Trophoblast cell (in vitro differentiated cells and primary cell): ENCODE results near the gene TNFSF9.

Experiments used
- DNase-seq, 2 donors: peaks; one replicate each; pipeline ENCODE4 v3.0.0-alpha.2; 2016
- H2AFZ ChIP-seq: 2 replicates; pipeline ENCODE4 v1.6.1; 2013; ENCODE audit warnings: low read length, moderate library complexity, mild to moderate bottlenecking; ENCODE audit not compliant: insufficient read depth, poor library complexity
- H2AK5ac ChIP-seq: 2 replicates; pipeline ENCODE4 v1.6.1; 2013; ENCODE audit warnings: mild to moderate bottlenecking, low read length
- H2BK120ac ChIP-seq: 2 replicates; pipeline ENCODE4 v1.6.1; 2013; ENCODE audit warnings: low read length, mild to moderate bottlenecking, moderate library complexity; ENCODE audit not compliant: insufficient read depth, poor library complexity
- H2BK12ac ChIP-seq: 2 replicates; pipeline ENCODE4 v1.6.1; 2013; ENCODE audit warnings: mild to moderate bottlenecking, low read length, moderate library complexity
- H2BK5ac ChIP-seq: 2 replicates; pipeline ENCODE4 v1.6.1; 2013; ENCODE audit warnings: low read length, low read depth, moderate library complexity, mild to moderate bottlenecking; ENCODE audit not compliant: poor library complexity
- H3K14ac ChIP-seq: 2 replicates; pipeline ENCODE4 v1.6.1; 2013; ENCODE audit warnings: mild to moderate bottlenecking, low read length
- H3K18ac ChIP-seq: 2 replicates; pipeline ENCODE4 v1.6.1; 2013; ENCODE audit warnings: mild to moderate bottlenecking, low read length
- H3K23ac ChIP-seq: 2 replicates; pipeline ENCODE4 v1.6.1; 2013; ENCODE audit warnings: low read length
- H3K27ac ChIP-seq: 2 replicates; pipeline ENCODE4 v1.5.1; 2013; ENCODE audit warnings: low read depth, mild to moderate bottlenecking, inconsistent platforms, low read length, moderate library complexity
- H3K27me3 ChIP-seq: 2 replicates; pipeline ENCODE4 v1.6.1; 2013; ENCODE audit warnings: inconsistent platforms, mild to moderate bottlenecking, low read length, moderate library complexity; ENCODE audit not compliant: insufficient read depth
- H3K36me3 ChIP-seq, 2 experiments: 1 replicate in 1 of 2; 2 replicates in 1 of 2; pipeline ENCODE4 v1.6.1; 2013; ENCODE audit warnings: low read length in 2 of 2, mild to moderate bottlenecking in 2 of 2, moderate library complexity in 1 of 2; ENCODE audit not compliant: insufficient read depth in 2 of 2, control insufficient read depth in 1 of 2
- H3K4ac ChIP-seq: 2 replicates; pipeline ENCODE4 v1.6.1; 2013; ENCODE audit warnings: low read depth, mild to moderate bottlenecking, low read length, moderate library complexity
- H3K4me1 ChIP-seq, 2 experiments: 1 replicate in 1 of 2; 2 replicates in 1 of 2; pipeline ENCODE4 v1.6.1; 2013; ENCODE audit warnings: low read length in 2 of 2, mild to moderate bottlenecking in 2 of 2, moderate library complexity in 1 of 2; ENCODE audit not compliant: insufficient read depth in 2 of 2, control insufficient read depth in 1 of 2
- H3K4me2 ChIP-seq: 2 replicates; pipeline ENCODE4 v1.6.1; 2013; ENCODE audit warnings: inconsistent platforms, mild to moderate bottlenecking, low read length, moderate library complexity
- H3K4me3 ChIP-seq: 2 replicates; pipeline ENCODE4 v1.5.1; 2013; ENCODE audit warnings: mild to moderate bottlenecking, low read depth, low read length, inconsistent platforms
- H3K79me1 ChIP-seq: one replicate; pipeline ENCODE4 v1.6.1; 2013; ENCODE audit warnings: low read length
- H3K79me2 ChIP-seq: 2 replicates; pipeline ENCODE4 v1.6.1; 2013; ENCODE audit warnings: low read length, mild to moderate bottlenecking; ENCODE audit not compliant: control insufficient read depth, insufficient read depth, poor library complexity
- H3K9ac ChIP-seq: 2 replicates; pipeline ENCODE4 v1.6.1; 2013; ENCODE audit warnings: mild to moderate bottlenecking, low read length
- H3K9me3 ChIP-seq: 2 replicates; pipeline ENCODE4 v1.6.1; 2013; ENCODE audit warnings: low read depth, mild to moderate bottlenecking, control low read depth, inconsistent platforms, low read length; ENCODE audit not compliant: insufficient read depth
- H4K12ac ChIP-seq: 2 replicates; pipeline ENCODE4 v1.6.1; 2013; ENCODE audit warnings: low read depth, mild to moderate bottlenecking, low read length, moderate library complexity
- H4K8ac ChIP-seq: 2 replicates; pipeline ENCODE4 v1.6.1; 2013; ENCODE audit warnings: low read depth, mild to moderate bottlenecking, low read length, moderate library complexity
- H4K91ac ChIP-seq: one replicate; pipeline ENCODE4 v1.6.1; 2013; ENCODE audit warnings: low read depth, mild to moderate bottlenecking, low read length, moderate library complexity
- WGBS: extraction: QIAGEN DNeasy Blood & Tissue Kit; methylation state at CpG from one replicate; pipeline ENCODE4 v1.1.7; 2013; ENCODE audit warnings: missing lambda C conversion rate; ENCODE audit not compliant: insufficient read length, insufficient coverage; ENCODE audit errors: extremely low coverage; 5-methylcytosine and 5-hydroxymethylcytosine counted together

The TNFSF9 gene

GRCh38 chr19:6524311-6524710, 6.5 kb upstream of the TNFSF9 start:
- no peaks in the 10 kb centered on the region for H3K36me3 ChIP-seq
- no peak overlapping the region for H3K18ac ChIP-seq
- no peak overlapping the region for H4K8ac ChIP-seq
- H3K9me3 ChIP-seq = peaks cover 1% of the 10 kb centered on the region
- H2AFZ ChIP-seq = no peak overlapping the region
- WGBS = no CpG with 5 or more reads among the region's 2 CpGs
- H2BK120ac ChIP-seq = no peak overlapping the region
- no peaks in the 10 kb centered on the region for H3K79me2 ChIP-seq
- H3K27ac ChIP-seq = no peak overlapping the region
- H3K27me3 ChIP-seq = no peaks in the 10 kb centered on the region
- no peak overlapping the region for H3K4me3 ChIP-seq
- no peak overlapping the region for H2BK12ac ChIP-seq
- no peaks in the 10 kb centered on the region for H3K4me1 ChIP-seq
- no peak overlapping the region for H2BK5ac ChIP-seq
- H3K4ac ChIP-seq = no peak overlapping the region
- no peak overlapping the region for H2AK5ac ChIP-seq
- H3K79me1 ChIP-seq = no peaks in the 10 kb centered on the region
- no peak overlapping the region for H3K9ac ChIP-seq
- H3K4me2 ChIP-seq = no peak overlapping the region
- H4K12ac ChIP-seq = no peak overlapping the region
- no peak overlapping the region for H4K91ac ChIP-seq
- no peak overlapping the region for H3K14ac ChIP-seq
- DNase-seq = no peak
- no peak overlapping the region for H3K23ac ChIP-seq

GRCh38 chr19:6527893-6528543, 2.8 kb upstream of the TNFSF9 start:
- no peak overlapping the region for H2BK120ac ChIP-seq
- no peak overlapping the region for H4K12ac ChIP-seq
- H3K27ac ChIP-seq = no peak overlapping the region
- H2AFZ ChIP-seq = no peak overlapping the region
- H3K9ac ChIP-seq = no peak overlapping the region
- no peak overlapping the region for H3K23ac ChIP-seq
- no peak overlapping the region for H4K91ac ChIP-seq
- H3K9me3 ChIP-seq = peaks cover 5% of the 10 kb centered on the region
- H3K4me1 ChIP-seq = peaks cover 5 to 6% of the 10 kb centered on the region in 2 experiments
- H3K79me2 ChIP-seq = peaks cover 2% of the 10 kb centered on the region
- H3K27me3 ChIP-seq = peaks cover 21% of the 10 kb centered on the region
- no peak overlapping the region for H3K4me2 ChIP-seq
- DNase-seq = no peak
- no peak overlapping the region for H2BK12ac ChIP-seq
- H4K8ac ChIP-seq = no peak overlapping the region
- peaks cover 2% of the 10 kb centered on the region for H3K79me1 ChIP-seq
- no peak overlapping the region for H2AK5ac ChIP-seq
- no peak overlapping the region for H3K4ac ChIP-seq
- H3K4me3 ChIP-seq = no peak overlapping the region
- H3K18ac ChIP-seq = no peak overlapping the region
- H2BK5ac ChIP-seq = no peak overlapping the region
- H3K14ac ChIP-seq = no peak overlapping the region
- WGBS = no CpG with 5 or more reads among the region's 17 CpGs
- H3K36me3 ChIP-seq = no peaks in the 10 kb centered on the region

DNA sequence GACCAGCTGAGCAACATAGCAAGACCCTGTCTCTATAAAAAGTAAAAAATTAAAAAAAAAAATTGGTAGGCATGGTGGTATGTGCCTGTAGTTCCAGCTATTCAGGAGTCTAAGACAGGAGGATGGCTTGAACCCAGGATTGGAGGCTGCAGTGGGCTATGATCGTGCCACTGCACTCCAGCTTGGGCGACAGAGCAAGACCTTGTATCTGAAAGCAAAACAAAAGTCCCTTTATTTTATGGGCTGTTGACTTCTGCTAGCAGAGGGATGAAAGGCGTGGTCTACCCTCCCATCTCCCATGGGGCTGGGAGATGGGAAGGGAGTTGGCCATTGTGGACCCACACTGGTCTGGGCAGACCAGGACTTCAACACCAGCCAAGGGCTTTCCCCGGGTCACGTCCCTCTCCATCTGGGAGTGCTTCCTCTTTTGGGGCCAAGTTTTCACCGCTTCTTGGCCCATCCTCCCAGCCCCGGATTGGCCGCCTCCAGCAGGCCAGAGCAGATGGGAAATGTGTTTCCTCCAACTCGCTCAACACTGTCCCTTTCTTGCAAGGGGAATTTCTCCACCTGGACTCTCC, 2.2 kb upstream of the TNFSF9 start:
- no peak overlapping the region for H3K4me2 ChIP-seq
- no peak overlapping the region for H4K91ac ChIP-seq
- no peak overlapping the region for H4K12ac ChIP-seq
- no peak overlapping the region for H2AK5ac ChIP-seq
- no peak overlapping the region for H2BK120ac ChIP-seq
- H3K79me2 ChIP-seq = peaks cover 2% of the 10 kb centered on the region
- no peak overlapping the region for H2BK5ac ChIP-seq
- no peak overlapping the region for H3K27ac ChIP-seq
- H3K27me3 ChIP-seq = peaks cover 21% of the 10 kb centered on the region
- H3K4me1 ChIP-seq = peaks cover 5 to 6% of the 10 kb centered on the region in 2 experiments
- H3K4me3 ChIP-seq = no peak overlapping the region
- WGBS = no CpG with 5 or more reads among the region's 9 CpGs
- no peak overlapping the region for H3K9ac ChIP-seq
- no peak overlapping the region for H2AFZ ChIP-seq
- no peak overlapping the region for H3K23ac ChIP-seq
- no peak overlapping the region for H2BK12ac ChIP-seq
- peaks cover 2% of the 10 kb centered on the region for H3K79me1 ChIP-seq
- H3K14ac ChIP-seq = no peak overlapping the region
- peaks cover 5% of the 10 kb centered on the region for H3K9me3 ChIP-seq
- H4K8ac ChIP-seq = no peak overlapping the region
- H3K18ac ChIP-seq = no peak overlapping the region
- no peak overlapping the region for H3K4ac ChIP-seq
- no peaks in the 10 kb centered on the region for H3K36me3 ChIP-seq
- DNase-seq = peak in 1 of 2 donors; percentile 31

DNA sequence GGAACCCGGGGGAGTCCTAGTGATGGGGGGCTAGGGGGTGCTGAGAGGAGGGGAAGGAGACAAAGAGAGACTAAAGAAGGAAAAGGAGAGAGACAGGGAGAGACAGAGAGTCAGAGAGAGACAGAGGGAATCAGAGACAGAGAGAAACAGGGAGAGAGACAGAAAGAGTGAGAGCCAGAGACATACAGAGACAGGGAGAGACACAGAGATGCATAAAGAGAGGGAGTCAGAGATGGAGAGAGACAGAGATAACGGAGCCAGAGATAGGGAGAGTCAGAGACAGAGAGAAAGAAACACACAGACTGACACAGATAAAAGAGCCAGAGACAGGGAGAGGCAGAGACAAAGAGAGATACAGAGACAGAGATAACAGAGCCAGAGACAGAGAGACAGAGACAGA, 1.5 kb upstream of the TNFSF9 start:
- Histone ChIP-seq H3K23ac (no peak overlapping the region), H3K9ac (no peak overlapping the region), H3K36me3 (no peaks in the 10 kb centered on the region), H2AK5ac (no peak overlapping the region), H3K27ac (no peak overlapping the region), H2BK12ac (no peak overlapping the region), H3K4me3 (no peak overlapping the region), H3K9me3 (peaks cover 5% of the 10 kb centered on the region), H3K18ac (no peak overlapping the region), H3K27me3 (peaks cover 21% of the 10 kb centered on the region), H4K12ac (no peak overlapping the region), H4K8ac (no peak overlapping the region), H4K91ac (no peak overlapping the region), H3K4me1 (peaks cover 5 to 6% of the 10 kb centered on the region in 2 experiments), H3K79me2 (peaks cover 2% of the 10 kb centered on the region), H2AFZ (no peak overlapping the region), H3K4ac (no peak overlapping the region), H3K14ac (no peak overlapping the region), H3K79me1 (peaks cover 2% of the 10 kb centered on the region), H3K4me2 (no peak overlapping the region), H2BK5ac (no peak overlapping the region), H2BK120ac (no peak overlapping the region)
- no CpG with 5 or more reads among the region's 2 CpGs for WGBS
- no peak for DNase-seq
